ENCODE results near the gene CGN.

Gene CGN

GRCh38 chr1:151574575-151575529 is 63.7 kb downstream of the CGN start:
- TF ChIP-seq MAX (IDR thresholded peaks at IDR 0.05; ENCODE audit: low read depth, low read length) = no peak
- TF ChIP-seq CTCF (IDR thresholded peaks at IDR 0.05; ENCODE audit: low read depth, low read length) = no peak
- no peak for TF ChIP-seq MYC (IDR thresholded peaks at IDR 0.05; ENCODE audit: low read depth, low read length)
- no peak for TF ChIP-seq POLR2A (IDR thresholded peaks at IDR 0.05; ENCODE audit: extremely low read depth, insufficient read length)
- no peak overlapping the region for H3K4me3 ChIP-seq (ENCODE audit: low read depth, low read length)
- peak; percentile 49 for DNase-seq (ENCODE audit: low read depth)

- no peak overlapping the region for H3K4me3 ChIP-seq (ENCODE audit: low read depth, low read length)
- TF ChIP-seq CTCF (IDR thresholded peaks at IDR 0.05; ENCODE audit: low read depth, low read length) (no peak), POLR2A (IDR thresholded peaks at IDR 0.05; ENCODE audit: extremely low read depth, insufficient read length) (no peak), MYC (IDR thresholded peaks at IDR 0.05; ENCODE audit: low read depth, low read length) (no peak), MAX (IDR thresholded peaks at IDR 0.05; ENCODE audit: low read depth, low read length) (no peak)
- no peak for DNase-seq (ENCODE audit: low read depth)
Measured at GRCh38 chr1:151577173-151577572, 66.0 kb downstream of the CGN start.

- H3K4me3 ChIP-seq (ENCODE audit: low read depth, low read length) = no peak overlapping the region
- no peak for TF ChIP-seq CTCF (IDR thresholded peaks at IDR 0.05; ENCODE audit: low read depth, low read length)
- TF ChIP-seq MYC (IDR thresholded peaks at IDR 0.05; ENCODE audit: low read depth, low read length) = no peak
- no peak for TF ChIP-seq POLR2A (IDR thresholded peaks at IDR 0.05; ENCODE audit: extremely low read depth, insufficient read length)
- TF ChIP-seq MAX (IDR thresholded peaks at IDR 0.05; ENCODE audit: low read depth, low read length) = no peak
- DNase-seq (ENCODE audit: low read depth) = no peak
Measured at GRCh38 chr1:151578941-151579340, 67.8 kb downstream of the CGN start.

- TF ChIP-seq CTCF (IDR thresholded peaks at IDR 0.05; ENCODE audit: low read depth, low read length) (no peak), POLR2A (IDR thresholded peaks at IDR 0.05; ENCODE audit: extremely low read depth, insufficient read length) (no peak), MAX (IDR thresholded peaks at IDR 0.05; ENCODE audit: low read depth, low read length) (no peak), MYC (IDR thresholded peaks at IDR 0.05; ENCODE audit: low read depth, low read length) (no peak)
- no peak overlapping the region for H3K4me3 ChIP-seq (ENCODE audit: low read depth, low read length)
- peak; percentile 11 for DNase-seq (ENCODE audit: low read depth)
Measured at GRCh38 chr1:151579436-151580225, 68.4 kb downstream of the CGN start.

GRCh38 chr1:151581451-151581850 is 70.3 kb downstream of the CGN start:
- no peak for DNase-seq (ENCODE audit: low read depth)

More at GRCh38 chr1:151581451-151581850, 70.3 kb downstream of the CGN start:
- H3K4me3 ChIP-seq (ENCODE audit: low read depth, low read length) = no peak overlapping the region
- TF ChIP-seq CTCF (IDR thresholded peaks at IDR 0.05; ENCODE audit: low read depth, low read length) = no peak
- TF ChIP-seq MAX (IDR thresholded peaks at IDR 0.05; ENCODE audit: low read depth, low read length) = no peak
- TF ChIP-seq POLR2A (IDR thresholded peaks at IDR 0.05; ENCODE audit: extremely low read depth, insufficient read length) = no peak
- TF ChIP-seq MYC (IDR thresholded peaks at IDR 0.05; ENCODE audit: low read depth, low read length) = no peak
